NCI-H2171 (cell line): Measurements from ENCODE around the gene ZC3H7B.

Source experiments
- DNase-seq: peaks from one replicate; lab custom pipeline; 2025; lab: John Stamatoyannopoulos, UW

The ZC3H7B gene

GRCh38 chr22:41332217-41332939, 31.1 kb downstream of the ZC3H7B start:
- no peak for DNase-seq

- no peak for DNase-seq
These were observed 32.5 kb downstream of the ZC3H7B start for GRCh38 chr22:41333806-41334205.

- no peak for DNase-seq
These were observed 32.9 kb downstream of the ZC3H7B start for GRCh38 chr22:41334215-41334614.

GRCh38 chr22:41334951-41335635, 33.8 kb downstream of the ZC3H7B start:
- DNase-seq = no peak

GRCh38 chr22:41338614-41339212, 37.4 kb downstream of the ZC3H7B start:
- no peak for DNase-seq

- DNase-seq = no peak
These were observed 38.5 kb downstream of the ZC3H7B start for GRCh38 chr22:41339823-41340222.

GRCh38 chr22:41340357-41340756, 39.0 kb downstream of the ZC3H7B start:
- no peak for DNase-seq

GRCh38 chr22:41341012-41341411, 39.7 kb downstream of the ZC3H7B start:
- no peak for DNase-seq

GRCh38 chr22:41341990-41342389, 40.7 kb downstream of the ZC3H7B start:
- DNase-seq = no peak

- DNase-seq = no peak
These were observed 42.0 kb downstream of the ZC3H7B start for GRCh38 chr22:41343300-41343699.

- DNase-seq = no peak
These were observed 42.4 kb downstream of the ZC3H7B start for GRCh38 chr22:41343717-41344116.

GRCh38 chr22:41344189-41344788, 43.0 kb downstream of the ZC3H7B start:
- no peak for DNase-seq

GRCh38 chr22:41345807-41346335, 44.5 kb downstream of the ZC3H7B start:
- DNase-seq = no peak

- DNase-seq = no peak
These were observed 45.9 kb downstream of the ZC3H7B start for GRCh38 chr22:41347066-41347859.

GRCh38 chr22:41348964-41349484, 47.7 kb downstream of the ZC3H7B start:
- no peak for DNase-seq

- DNase-seq = no peak
These were observed 48.8 kb downstream of the ZC3H7B start for GRCh38 chr22:41350087-41350486.

- DNase-seq = no peak
These were observed 49.7 kb downstream of the ZC3H7B start for GRCh38 chr22:41351011-41351410.

GRCh38 chr22:41352058-41352457, 50.7 kb downstream of the ZC3H7B start:
- no peak for DNase-seq

GRCh38 chr22:41353862-41354575, 52.7 kb downstream of the ZC3H7B start:
- no peak for DNase-seq

GRCh38 chr22:41354979-41355378, 53.7 kb downstream of the ZC3H7B start:
- no peak for DNase-seq

- no peak for DNase-seq
These were observed 54.6 kb downstream of the ZC3H7B start for GRCh38 chr22:41355895-41356294.
